Prostate gland (tissue), 2 donors: ENCODE measurements around the gene ZNF423. TPM values are rescaled to one million over a fixed set of nuclear protein-coding genes. Genes with fewer than 3 reads are reported as not detected.
A peak's percentile ranks its signal among the peaks of the same experiment; 100 is the strongest.

Experiments used
- DNase-seq: peaks from one replicate; pipeline ENCODE4 v3.0.0-alpha.2; 2019; ENCODE audit warnings: low spot score
- H3K27ac ChIP-seq, 2 donors: fragments of 200-600 bp; sonication (generic); 2 replicates each; pipeline ENCODE4 v1.5.1; 2017 to 2019
- H3K27me3 ChIP-seq: fragments of 200-600 bp; sonication (generic); replicated peaks from 2 replicates; pipeline ENCODE4 v1.5.1; 2019; ENCODE audit not compliant: insufficient read depth
- H3K36me3 ChIP-seq, 2 donors: fragments of 200-600 bp; sonication (generic); 1 replicate in 1 of 2; 2 replicates in 1 of 2; pipeline versions ENCODE4 v1.5.1 to v1.8.1; 2017 to 2019
- H3K4me1 ChIP-seq: fragments of 200-600 bp; sonication (generic); replicated peaks from 2 replicates; pipeline ENCODE4 v1.5.1; 2019
- H3K4me3 ChIP-seq, 2 donors: fragments of 200-600 bp; sonication (generic); 2 replicates each; pipeline ENCODE4 v1.5.1; 2017 to 2019
- H3K9me3 ChIP-seq: fragments of 200-600 bp; sonication (generic); 2 replicates; pipeline ENCODE4 v1.5.1; 2017
- POLR2A ChIP-seq: fragments of 450-650 bp; IDR thresholded peaks from one replicate; pipeline ENCODE4 v1.6.1; 2016; ENCODE audit warnings: antibody characterized with exemption, mild to moderate bottlenecking
- POLR2AphosphoS5 ChIP-seq: sonication (generic); formaldehyde crosslinking; IDR thresholded peaks from one replicate; pipeline ENCODE4 v1.6.1; 2017; ENCODE audit warnings: antibody characterized with exemption
- WGBS: methylation state at CpG from one replicate; pipeline ENCODE4 v1.1.5; 2018; 5-methylcytosine and 5-hydroxymethylcytosine counted together
- intact Hi-C: fragments of 100-400 bp; cut with DNase I; formaldehyde crosslinking; loops from one replicate; pipeline ENCODE4 v1.14.2; 2022
- total RNA-seq, 2 donors: library from RNA; depleted of rRNA; stranded (reverse); fragments of >200 nt; gene quantifications; one replicate each; pipeline ENCODE4 v1.1.0, GENCODE V29; 2016
- TF ChIP-seq, protein P1 (sequence below), 4 experiments: fragments of 200-600 bp in 2 of 4; fragments of 450-650 bp in 2 of 4; sonication (generic) in 2 of 4; IDR thresholded peaks; 1 replicate in 3 of 4; 2 replicates in 1 of 4; pipeline ENCODE4 v1.5.1; 2016 to 2019; ENCODE audit warnings: antibody characterized with exemption in 4 of 4, mild to moderate bottlenecking in 2 of 4, moderate library complexity in 2 of 4

ZNF423 gene
- total RNA-seq, 2 donors from 2014 or later: 6.1 to 22.7 TPM

DNA sequence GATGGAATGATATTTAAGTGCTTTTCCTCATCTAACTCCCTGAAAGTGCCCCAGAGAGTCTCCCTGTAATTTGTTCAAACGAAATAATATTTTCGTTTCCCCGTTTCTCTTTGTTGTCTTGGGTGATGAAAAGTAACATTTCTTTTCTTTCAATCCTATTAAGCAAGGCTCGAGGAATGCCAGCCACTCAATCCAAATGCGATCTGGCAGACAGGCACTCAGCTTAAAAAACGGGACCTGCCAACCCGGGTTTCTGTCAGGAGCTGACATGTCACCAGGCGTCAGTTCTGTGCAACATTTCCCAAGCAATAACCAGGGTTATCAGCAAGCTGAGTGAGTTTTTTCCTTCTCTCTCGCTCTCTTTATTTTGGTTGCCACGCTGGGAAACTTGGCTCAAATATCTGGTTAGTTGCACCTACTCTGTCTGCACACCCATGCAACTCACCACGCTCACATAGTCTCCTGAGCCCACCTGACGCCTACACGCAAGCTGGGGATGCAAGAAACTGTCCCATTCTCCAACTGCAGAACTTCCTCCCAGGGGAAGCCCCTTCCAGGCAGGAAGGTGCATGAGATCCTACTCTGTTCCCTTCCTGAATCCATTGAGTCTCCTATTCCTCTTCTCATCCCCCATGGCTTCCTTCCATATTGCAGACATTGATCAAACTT lies 274.1 kb downstream of the ZNF423 start:
- H3K4me3 ChIP-seq: no peak overlapping the region
- no peak overlapping the region for H3K27ac ChIP-seq
- H3K27me3 ChIP-seq: no peaks in the 10 kb centered on the region
- H3K9me3 ChIP-seq: no peaks in the 10 kb centered on the region
- H3K4me1 ChIP-seq: no peaks in the 10 kb centered on the region
- WGBS: 56% methylated on average over 13 of the region's 13 CpGs
- intact Hi-C loops: no loop called here
- TF ChIP-seq, protein P1, sequence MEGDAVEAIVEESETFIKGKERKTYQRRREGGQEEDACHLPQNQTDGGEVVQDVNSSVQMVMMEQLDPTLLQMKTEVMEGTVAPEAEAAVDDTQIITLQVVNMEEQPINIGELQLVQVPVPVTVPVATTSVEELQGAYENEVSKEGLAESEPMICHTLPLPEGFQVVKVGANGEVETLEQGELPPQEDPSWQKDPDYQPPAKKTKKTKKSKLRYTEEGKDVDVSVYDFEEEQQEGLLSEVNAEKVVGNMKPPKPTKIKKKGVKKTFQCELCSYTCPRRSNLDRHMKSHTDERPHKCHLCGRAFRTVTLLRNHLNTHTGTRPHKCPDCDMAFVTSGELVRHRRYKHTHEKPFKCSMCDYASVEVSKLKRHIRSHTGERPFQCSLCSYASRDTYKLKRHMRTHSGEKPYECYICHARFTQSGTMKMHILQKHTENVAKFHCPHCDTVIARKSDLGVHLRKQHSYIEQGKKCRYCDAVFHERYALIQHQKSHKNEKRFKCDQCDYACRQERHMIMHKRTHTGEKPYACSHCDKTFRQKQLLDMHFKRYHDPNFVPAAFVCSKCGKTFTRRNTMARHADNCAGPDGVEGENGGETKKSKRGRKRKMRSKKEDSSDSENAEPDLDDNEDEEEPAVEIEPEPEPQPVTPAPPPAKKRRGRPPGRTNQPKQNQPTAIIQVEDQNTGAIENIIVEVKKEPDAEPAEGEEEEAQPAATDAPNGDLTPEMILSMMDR (IDR thresholded peaks at IDR 0.05): no peak
- no peak for TF ChIP-seq POLR2A
- no peak for TF ChIP-seq POLR2AphosphoS5
- no peaks in the 10 kb centered on the region for H3K36me3 ChIP-seq
- no peak for DNase-seq

DNA sequence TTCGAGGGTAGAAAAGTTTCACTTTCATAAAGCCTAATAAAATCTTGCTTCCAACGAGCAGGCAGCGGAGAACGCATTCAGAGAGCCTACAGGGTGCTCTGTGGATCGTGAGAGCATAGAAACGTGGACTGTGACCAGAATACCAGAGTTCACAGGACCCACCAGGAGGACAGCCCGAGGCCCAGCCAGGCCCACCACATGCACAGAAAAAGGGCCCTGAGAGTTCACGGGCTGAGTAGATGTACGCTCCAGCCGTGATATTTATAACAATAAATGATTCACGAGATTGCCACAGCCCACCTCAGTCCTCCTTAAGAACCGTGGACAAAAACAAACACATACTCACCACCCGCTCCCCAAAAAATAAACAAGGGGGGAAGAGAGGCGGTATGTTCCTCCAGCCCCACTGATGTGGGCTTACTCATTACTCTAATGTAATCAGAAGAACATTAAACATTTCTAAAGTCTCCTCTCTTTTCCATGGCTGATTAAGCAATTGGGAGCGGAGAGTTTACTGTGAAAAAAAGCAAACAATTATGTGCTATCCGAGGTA lies 275.1 kb downstream of the ZNF423 start:
- intact Hi-C loops: no loop called here
- Histone ChIP-seq H3K9me3 (no peaks in the 10 kb centered on the region), H3K4me3 (no peak overlapping the region), H3K27me3 (no peaks in the 10 kb centered on the region), H3K4me1 (no peaks in the 10 kb centered on the region), H3K36me3 (no peaks in the 10 kb centered on the region), H3K27ac (peak overlapping the region; percentile 30 to 40)
- DNase-seq: no peak
- TF ChIP-seq POLR2A (no peak), POLR2AphosphoS5 (no peak)
- TF ChIP-seq, protein P1 (IDR thresholded peaks at IDR 0.05): no peak
- 48% methylated on average over 16 of the region's 16 CpGs for WGBS

DNA sequence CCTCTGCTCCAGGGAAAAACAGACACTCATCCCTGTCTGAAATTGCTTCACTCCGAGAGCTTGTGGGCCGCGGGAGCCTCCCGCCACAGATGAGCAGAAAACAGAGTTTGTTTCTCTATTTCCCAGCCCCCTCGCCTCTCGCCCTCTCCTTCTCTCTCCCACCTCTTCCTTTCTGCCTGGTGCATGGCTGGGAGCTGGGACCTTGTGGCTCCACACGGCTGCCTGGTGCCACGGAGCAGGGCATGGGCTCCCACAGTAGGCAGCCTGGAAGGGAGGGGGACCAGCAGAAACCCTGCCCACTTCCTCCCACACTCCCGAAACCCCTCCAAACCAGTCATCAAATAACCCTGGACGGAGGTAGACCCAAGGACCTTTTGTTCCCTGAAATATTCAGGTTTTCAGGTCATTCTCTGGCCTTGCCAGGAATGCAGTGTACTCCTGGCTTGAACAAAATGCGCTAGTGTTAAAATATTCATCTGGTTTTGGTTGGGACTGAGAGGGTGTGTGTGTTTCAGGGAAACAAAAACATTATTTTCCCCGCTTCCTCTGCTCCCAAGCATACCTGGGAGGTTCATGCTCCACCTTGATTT lies 277.4 kb downstream of the ZNF423 start:
- 63% methylated on average over 12 of the region's 12 CpGs for WGBS
- Histone ChIP-seq H3K4me1 (no peaks in the 10 kb centered on the region), H3K27ac (peak overlapping the region in 1 of 2 donors; percentile 3), H3K4me3 (no peak overlapping the region), H3K9me3 (no peaks in the 10 kb centered on the region), H3K27me3 (no peaks in the 10 kb centered on the region), H3K36me3 (no peaks in the 10 kb centered on the region)
- no peak for TF ChIP-seq POLR2A
- TF ChIP-seq, protein P1 (IDR thresholded peaks at IDR 0.05): no peak
- no peak for TF ChIP-seq POLR2AphosphoS5
- intact Hi-C loops: no loop called here
- no peak for DNase-seq

DNA sequence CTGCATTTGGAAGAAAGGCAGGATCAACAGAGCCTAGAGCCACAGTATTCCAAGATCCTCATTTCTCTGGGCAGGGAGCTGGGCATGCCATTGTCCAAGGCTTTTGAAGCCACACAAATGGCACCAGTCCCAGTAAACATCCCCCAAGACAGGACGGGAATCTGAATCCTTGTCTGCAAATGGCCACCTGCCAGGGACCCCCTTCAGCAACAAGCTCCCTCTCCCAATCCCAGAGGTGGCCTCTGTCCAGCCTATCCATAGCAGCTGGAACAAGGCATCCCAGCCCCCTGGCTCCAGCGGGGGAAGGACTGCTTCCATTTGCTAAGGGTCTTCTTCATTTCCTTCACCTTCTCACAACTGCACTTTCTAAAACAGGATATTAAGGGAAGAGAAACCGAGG lies 277.9 kb downstream of the ZNF423 start:
- Histone ChIP-seq H3K36me3 (no peaks in the 10 kb centered on the region), H3K4me1 (no peaks in the 10 kb centered on the region), H3K27ac (peak overlapping the region in 1 of 2 donors; percentile 3), H3K4me3 (no peak overlapping the region), H3K9me3 (no peaks in the 10 kb centered on the region), H3K27me3 (no peaks in the 10 kb centered on the region)
- no peak for DNase-seq
- intact Hi-C loops: no loop called here
- no peak for TF ChIP-seq POLR2AphosphoS5
- TF ChIP-seq, protein P1 (IDR thresholded peaks at IDR 0.05): no peak
- 58% methylated on average over 3 of the region's 3 CpGs for WGBS

DNA sequence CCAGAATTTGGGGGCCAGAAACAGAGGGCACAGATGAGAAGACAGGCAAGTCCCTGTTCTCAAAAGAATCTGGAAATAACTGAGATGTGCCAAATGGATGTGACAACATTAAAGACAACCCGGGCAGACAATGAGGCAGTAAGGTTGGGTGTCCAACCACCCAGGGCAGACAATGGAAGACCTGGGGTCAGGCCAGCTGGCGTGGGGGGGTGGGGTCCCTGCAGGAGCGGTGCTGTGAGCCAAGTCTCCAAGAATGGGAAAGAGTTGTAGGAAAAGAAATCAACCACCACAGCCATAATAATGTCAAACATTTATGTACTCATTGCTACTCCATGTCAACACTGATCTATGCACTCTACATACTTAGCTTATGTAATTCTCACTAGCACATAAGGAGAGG lies 279.0 kb downstream of the ZNF423 start:
- no peak overlapping the region for H3K4me3 ChIP-seq
- intact Hi-C loops: no loop called here
- H3K27ac ChIP-seq: no peak overlapping the region
- no peak for DNase-seq
- H3K36me3 ChIP-seq: no peaks in the 10 kb centered on the region
- WGBS: 56% methylated on average over 3 of the region's 3 CpGs
- TF ChIP-seq POLR2A (no peak), POLR2AphosphoS5 (no peak)
- TF ChIP-seq, protein P1 (IDR thresholded peaks at IDR 0.05): no peak
- no peaks in the 10 kb centered on the region for H3K4me1 ChIP-seq
- no peaks in the 10 kb centered on the region for H3K9me3 ChIP-seq
- H3K27me3 ChIP-seq: no peaks in the 10 kb centered on the region
